Measurements from ENCODE around the gene AK4. TPM values are rescaled to one million over a fixed set of nuclear protein-coding genes. Genes with fewer than 3 reads are reported as not detected.

AK4 gene
- total and polyA plus RNA-seq, 2 of the 4 experiments (the other 2 are of a cell fraction): 12.4 to 30.3 TPM

DNA sequence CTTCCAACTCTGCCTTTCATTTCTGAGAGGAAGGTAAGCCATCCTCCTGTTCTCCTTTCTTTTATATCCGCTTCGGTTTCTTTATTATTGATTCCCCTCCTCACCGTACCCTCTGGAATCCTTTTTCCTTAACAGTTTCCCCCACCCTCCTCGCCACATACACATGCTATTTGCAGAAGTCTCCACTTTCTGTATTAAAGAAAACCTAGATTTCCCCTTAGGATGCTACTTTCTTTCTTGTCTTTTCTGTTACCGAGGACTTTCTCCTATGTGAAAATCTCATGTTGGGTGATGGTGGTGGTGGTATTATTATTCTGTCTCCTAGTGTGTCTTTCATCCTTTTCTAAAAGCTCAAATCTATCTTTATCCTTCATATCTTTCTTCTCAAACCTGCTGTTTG, 62.3 kb downstream of the AK4 start:
- H4K20me1 ChIP-seq (ENCODE audit: insufficient read depth, low read length): no peaks in the 10 kb centered on the region
- ATAC-seq (ENCODE audit: low read depth): no peak
- H3K9ac ChIP-seq (ENCODE audit: low read depth, low read length): no peak overlapping the region
- H3K9me1 ChIP-seq (ENCODE audit: insufficient read depth, low read length): no peaks in the 10 kb centered on the region
- no peak overlapping the region for H3K4ac ChIP-seq (ENCODE audit: low read depth, low read length)
- H2AFZ ChIP-seq (replicated peaks; ENCODE audit: low read length, poor library complexity): no peak overlapping the region
- no peak overlapping the region for H3K4me2 ChIP-seq (ENCODE audit: low read depth, low read length)
- no peaks in the 10 kb centered on the region for H3K9me3 ChIP-seq (ENCODE audit: control insufficient read depth, insufficient read depth, low read length)
- POLR2A ChIA-PET (ENCODE audit: unreplicated experiment): no interaction called here
- in situ Hi-C loops (cut with MboI; ENCODE audit: low sequenced_read_pairs): loop anchor here (10.0 kb wide), 1 partner anchor 474 kb away; no protein-coding TSS in a partner anchor
- H3K27ac ChIP-seq (ENCODE audit: insufficient read depth, low read length): no peak overlapping the region
- H2BK15ac ChIP-seq (ENCODE audit: low read depth, low read length): no peak overlapping the region
- no peak overlapping the region for H3K18ac ChIP-seq (ENCODE audit: low read depth, low read length)
- no peak overlapping the region for H3K4me3 ChIP-seq (ENCODE audit: insufficient read depth, low read depth, low read length)
- no peak overlapping the region for H2AK5ac ChIP-seq (ENCODE audit: low read depth, low read length)
- H3K23ac ChIP-seq (ENCODE audit: low read depth, low read length): no peak overlapping the region
- intact Hi-C loops (cut with micrococcal nuclease): no loop called here
- H4K5ac ChIP-seq (ENCODE audit: low read depth, low read length): no peak overlapping the region
- no peaks in the 10 kb centered on the region; the same call in 1 of the 2 replicates for H3K4me1 ChIP-seq (ENCODE audit: control insufficient read depth, insufficient read depth, low read length)
- H2BK5ac ChIP-seq (ENCODE audit: low read depth, low read length, poor library complexity, severe bottlenecking): no peak overlapping the region
- H2AK9ac ChIP-seq (replicated peaks; ENCODE audit: low read depth, low read length, poor library complexity): no peak overlapping the region
- no TSS peak for BruUV-seq (replicated peaks)
- dilution Hi-C loops (cut with HindIII; ENCODE audit: low sequenced_read_pairs, unreplicated experiment): no loop called here
- no peak for DNase-seq
- no peak overlapping the region for H2BK20ac ChIP-seq (ENCODE audit: low read depth, low read length)
- CTCF ChIA-PET: no interaction called here
- H3K79me1 ChIP-seq (ENCODE audit: low read depth in 1 of 2, low read length in 2 of 2): peaks cover 0 to 16% of the 10 kb centered on the region in 2 experiments; a peak in 2 of 4 replicates
- H3K36me3 ChIP-seq (ENCODE audit: control insufficient read depth, insufficient read depth, low read length): no peaks in the 10 kb centered on the region
- H4K91ac ChIP-seq (ENCODE audit: insufficient read depth, low read depth, low read length): no peak overlapping the region
- 100% methylated on average over 1 of the region's 5 CpGs; no CpG with 5 or more reads in 1 of the 2 experiments for WGBS, 2 experiments (ENCODE audit: extremely low coverage in 2 of 2, insufficient read length in 1 of 2)
- H3K14ac ChIP-seq (replicated peaks; ENCODE audit: low read depth, low read length): no peak overlapping the region
- no peak overlapping the region for H3K56ac ChIP-seq (ENCODE audit: extremely low read depth, insufficient read depth, low read length)
- TF ChIP-seq, protein P1, sequence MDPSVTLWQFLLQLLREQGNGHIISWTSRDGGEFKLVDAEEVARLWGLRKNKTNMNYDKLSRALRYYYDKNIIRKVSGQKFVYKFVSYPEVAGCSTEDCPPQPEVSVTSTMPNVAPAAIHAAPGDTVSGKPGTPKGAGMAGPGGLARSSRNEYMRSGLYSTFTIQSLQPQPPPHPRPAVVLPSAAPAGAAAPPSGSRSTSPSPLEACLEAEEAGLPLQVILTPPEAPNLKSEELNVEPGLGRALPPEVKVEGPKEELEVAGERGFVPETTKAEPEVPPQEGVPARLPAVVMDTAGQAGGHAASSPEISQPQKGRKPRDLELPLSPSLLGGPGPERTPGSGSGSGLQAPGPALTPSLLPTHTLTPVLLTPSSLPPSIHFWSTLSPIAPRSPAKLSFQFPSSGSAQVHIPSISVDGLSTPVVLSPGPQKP (IDR thresholded peaks at IDR 0.05; ENCODE audit: borderline replicate concordance, low read depth, low read length): no peak
- TF ChIP-seq BHLHE40 (IDR thresholded peaks at IDR 0.05; ENCODE audit: low read depth, low read length) (no peak), CHD1 (IDR thresholded peaks at IDR 0.05; ENCODE audit: low read depth, low read length) (no peak), FOS (IDR thresholded peaks at IDR 0.05; ENCODE audit: low read depth, low read length) (no peak), RCOR1 (IDR thresholded peaks at IDR 0.05; ENCODE audit: insufficient replicate concordance, low read length) (no peak), MXI1 (IDR thresholded peaks at IDR 0.05; ENCODE audit: borderline replicate concordance, low read depth, low read length) (no peak), POLR2A (IDR thresholded peaks at IDR 0.05; ENCODE audit: low read depth, low read length) (no peak), SMC3 (IDR thresholded peaks at IDR 0.05; ENCODE audit: low read depth, low read length) (no peak), RAD21 (IDR thresholded peaks at IDR 0.05; ENCODE audit: low read length) (no peak), MAFK (IDR thresholded peaks at IDR 0.05; ENCODE audit: low read depth, low read length) (no peak), RFX5 (IDR thresholded peaks at IDR 0.05; ENCODE audit: low read depth, low read length) (no peak), MAZ (IDR thresholded peaks at IDR 0.05; ENCODE audit: borderline replicate concordance, low read depth, low read length) (no peak), CEBPB (IDR thresholded peaks at IDR 0.05; ENCODE audit: low read depth, low read length) (no peak)
- TF ChIP-seq, protein P2, sequence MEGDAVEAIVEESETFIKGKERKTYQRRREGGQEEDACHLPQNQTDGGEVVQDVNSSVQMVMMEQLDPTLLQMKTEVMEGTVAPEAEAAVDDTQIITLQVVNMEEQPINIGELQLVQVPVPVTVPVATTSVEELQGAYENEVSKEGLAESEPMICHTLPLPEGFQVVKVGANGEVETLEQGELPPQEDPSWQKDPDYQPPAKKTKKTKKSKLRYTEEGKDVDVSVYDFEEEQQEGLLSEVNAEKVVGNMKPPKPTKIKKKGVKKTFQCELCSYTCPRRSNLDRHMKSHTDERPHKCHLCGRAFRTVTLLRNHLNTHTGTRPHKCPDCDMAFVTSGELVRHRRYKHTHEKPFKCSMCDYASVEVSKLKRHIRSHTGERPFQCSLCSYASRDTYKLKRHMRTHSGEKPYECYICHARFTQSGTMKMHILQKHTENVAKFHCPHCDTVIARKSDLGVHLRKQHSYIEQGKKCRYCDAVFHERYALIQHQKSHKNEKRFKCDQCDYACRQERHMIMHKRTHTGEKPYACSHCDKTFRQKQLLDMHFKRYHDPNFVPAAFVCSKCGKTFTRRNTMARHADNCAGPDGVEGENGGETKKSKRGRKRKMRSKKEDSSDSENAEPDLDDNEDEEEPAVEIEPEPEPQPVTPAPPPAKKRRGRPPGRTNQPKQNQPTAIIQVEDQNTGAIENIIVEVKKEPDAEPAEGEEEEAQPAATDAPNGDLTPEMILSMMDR (conservative IDR thresholded peaks at IDR 0.05; ENCODE audit: low read depth, low read length): no peak
- TF ChIP-seq, protein P3, sequence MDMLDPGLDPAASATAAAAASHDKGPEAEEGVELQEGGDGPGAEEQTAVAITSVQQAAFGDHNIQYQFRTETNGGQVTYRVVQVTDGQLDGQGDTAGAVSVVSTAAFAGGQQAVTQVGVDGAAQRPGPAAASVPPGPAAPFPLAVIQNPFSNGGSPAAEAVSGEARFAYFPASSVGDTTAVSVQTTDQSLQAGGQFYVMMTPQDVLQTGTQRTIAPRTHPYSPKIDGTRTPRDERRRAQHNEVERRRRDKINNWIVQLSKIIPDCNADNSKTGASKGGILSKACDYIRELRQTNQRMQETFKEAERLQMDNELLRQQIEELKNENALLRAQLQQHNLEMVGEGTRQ (IDR thresholded peaks at IDR 0.05; ENCODE audit: low read depth, low read length): no peak
- H3K27me3 ChIP-seq (ENCODE audit: control insufficient read depth, insufficient read depth, low read length): no peaks in the 10 kb centered on the region
- no peak overlapping the region for H4K8ac ChIP-seq (ENCODE audit: low read depth in 2 of 2, low read length in 2 of 2)
- H2BK120ac ChIP-seq (ENCODE audit: low read depth, low read length): no peak overlapping the region

Measured in IMR-90 (cell line).